HUDEP-2 (cell line): ENCODE results near the gene SQSTM1.
"Not testable (repeated sequence)": the region's sequence is repeated elsewhere in the genome, so short reads cannot be mapped to it uniquely, and the experiment has no call there.

Experiments
- DNase-seq, 76 experiments: peaks; one replicate each; lab custom pipeline; 2025; ENCODE audit not compliant: unreplicated experiment in 76 of 76; lab: John Stamatoyannopoulos, UW

The SQSTM1 gene

GRCh38 chr5:179871533-179871932 is 50.8 kb downstream of the SQSTM1 start:
- not testable (repeated sequence) for DNase-seq

- DNase-seq = no peak
These were observed 51.5 kb downstream of the SQSTM1 start for GRCh38 chr5:179872055-179872827.

- DNase-seq = no peak
These were observed 52.3 kb downstream of the SQSTM1 start for GRCh38 chr5:179872828-179873575.

GRCh38 chr5:179873588-179874110 is 52.9 kb downstream of the SQSTM1 start:
- no peak for DNase-seq

GRCh38 chr5:179874136-179874535 is 53.4 kb downstream of the SQSTM1 start:
- no peak for DNase-seq

- DNase-seq = no peak
These were observed 54.0 kb downstream of the SQSTM1 start for GRCh38 chr5:179874536-179875292.

GRCh38 chr5:179875741-179876609 is 55.3 kb downstream of the SQSTM1 start:
- no peak for DNase-seq

GRCh38 chr5:179876610-179876952 is 55.9 kb downstream of the SQSTM1 start:
- DNase-seq = no peak

GRCh38 chr5:179878222-179879002 is 57.7 kb downstream of the SQSTM1 start:
- DNase-seq = no peak

- no peak for DNase-seq
These were observed 58.4 kb downstream of the SQSTM1 start for GRCh38 chr5:179879003-179879689.

GRCh38 chr5:179879690-179880010 is 58.9 kb downstream of the SQSTM1 start:
- no peak for DNase-seq

- no peak for DNase-seq
These were observed 59.5 kb downstream of the SQSTM1 start for GRCh38 chr5:179880066-179880650.

- no peak for DNase-seq
These were observed 60.3 kb downstream of the SQSTM1 start for GRCh38 chr5:179880848-179881590.

- DNase-seq = no peak
These were observed 61.6 kb downstream of the SQSTM1 start for GRCh38 chr5:179882338-179882737.

- no peak for DNase-seq
These were observed 62.5 kb downstream of the SQSTM1 start for GRCh38 chr5:179883163-179883562.

- no peak for DNase-seq
These were observed 64.9 kb downstream of the SQSTM1 start for GRCh38 chr5:179885491-179886090.

- no peak for DNase-seq
These were observed 65.6 kb downstream of the SQSTM1 start for GRCh38 chr5:179886190-179886911.
